GM18502 (cell line): ENCODE measurements around the gene CDH7.

Experiments used
- ATAC-seq: cut with Tn5 transposase; IDR thresholded peaks from one replicate; pipeline ENCODE4 v1.9.1; 2021; ENCODE audit warnings: mild to moderate bottlenecking; ENCODE audit not compliant: unreplicated experiment, poor library complexity

Gene CDH7

DNA sequence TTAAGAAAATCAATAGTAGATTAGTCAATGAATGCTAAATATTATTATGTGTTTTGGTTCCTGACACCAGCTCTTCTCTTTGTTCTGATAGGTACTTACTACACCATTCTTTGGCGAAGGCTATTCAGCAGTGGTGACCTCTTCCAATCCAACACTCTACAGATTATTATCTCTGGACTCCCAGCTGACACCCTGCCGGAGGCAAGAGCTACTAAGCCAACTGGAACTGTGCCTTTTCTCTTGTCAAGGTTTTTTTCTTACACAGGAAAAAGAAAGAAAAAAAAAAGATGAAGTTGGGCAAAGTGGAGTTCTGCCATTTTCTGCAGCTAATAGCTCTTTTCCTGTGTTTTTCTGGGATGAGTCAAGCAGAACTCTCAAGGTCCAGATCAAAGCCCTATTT is 11.7 kb downstream of the CDH7 start:
- no peak for ATAC-seq

DNA sequence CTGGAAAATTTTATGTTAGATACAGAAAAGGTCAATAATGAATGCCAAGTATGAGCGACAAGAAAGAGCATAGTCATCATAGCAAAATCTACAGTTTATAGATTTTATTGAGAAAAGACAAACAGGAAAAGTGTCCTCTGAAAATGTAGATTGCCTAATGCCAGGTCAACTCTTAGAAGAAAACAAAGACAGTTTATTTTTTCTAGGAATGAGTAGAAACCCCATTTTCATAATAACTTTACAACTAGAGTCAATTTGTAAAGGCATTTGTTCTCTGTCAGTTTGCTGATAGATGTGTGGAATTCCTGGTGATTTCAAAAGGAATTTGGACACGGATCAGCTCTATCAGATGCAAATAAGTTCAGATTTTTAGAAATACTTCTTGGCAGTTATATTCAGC is 16.6 kb downstream of the CDH7 start:
- no peak for ATAC-seq

DNA sequence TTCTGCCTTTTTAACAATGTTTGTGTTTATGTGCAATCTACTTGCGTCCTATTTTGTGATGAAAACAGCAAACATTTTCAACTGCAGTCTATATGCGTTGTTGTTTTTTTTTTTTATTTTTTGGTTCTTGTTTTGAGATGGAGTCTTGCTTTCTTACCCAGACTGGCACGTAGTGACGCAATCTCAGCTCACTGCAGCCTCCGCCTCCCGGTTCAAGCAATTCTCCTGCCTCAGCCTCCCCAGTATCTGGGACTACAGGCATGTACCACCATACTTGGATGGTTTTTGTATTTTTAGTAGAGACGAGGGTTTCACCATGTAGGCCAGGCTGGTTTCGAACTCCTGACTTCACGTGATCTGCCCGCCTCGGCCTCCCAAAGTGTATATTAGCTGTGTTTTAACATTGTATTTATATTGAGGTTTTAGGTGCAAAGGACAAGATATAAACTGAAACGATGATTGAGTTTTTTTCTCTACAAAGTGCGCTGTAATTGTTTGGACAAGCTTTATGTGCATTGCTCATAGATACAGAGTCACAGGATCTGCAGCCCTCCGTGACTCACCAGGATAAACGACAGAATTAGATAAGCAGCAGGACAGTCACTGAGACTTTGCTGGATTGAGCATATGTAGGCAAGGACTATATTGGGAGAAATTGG is 17.4 kb downstream of the CDH7 start:
- no peak for ATAC-seq

DNA sequence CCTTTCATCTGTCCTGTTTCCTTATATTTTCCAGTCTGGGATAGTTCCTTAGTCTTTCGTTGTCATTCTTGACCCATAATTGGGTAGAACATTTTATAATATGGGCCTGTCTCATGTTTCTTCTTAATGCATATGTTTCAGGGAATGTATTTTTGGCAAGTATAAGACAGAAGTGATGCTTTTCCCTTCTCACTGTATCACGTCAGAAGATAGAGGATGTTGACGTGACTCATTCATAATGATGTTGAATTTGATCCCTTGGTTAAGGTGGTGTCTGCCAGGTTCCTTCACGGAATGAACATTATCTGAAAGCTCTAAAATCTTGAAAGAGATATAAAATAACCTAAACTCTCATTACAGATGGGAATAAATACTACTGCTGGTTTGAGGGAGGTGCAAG is 18.8 kb downstream of the CDH7 start:
- no peak for ATAC-seq

DNA sequence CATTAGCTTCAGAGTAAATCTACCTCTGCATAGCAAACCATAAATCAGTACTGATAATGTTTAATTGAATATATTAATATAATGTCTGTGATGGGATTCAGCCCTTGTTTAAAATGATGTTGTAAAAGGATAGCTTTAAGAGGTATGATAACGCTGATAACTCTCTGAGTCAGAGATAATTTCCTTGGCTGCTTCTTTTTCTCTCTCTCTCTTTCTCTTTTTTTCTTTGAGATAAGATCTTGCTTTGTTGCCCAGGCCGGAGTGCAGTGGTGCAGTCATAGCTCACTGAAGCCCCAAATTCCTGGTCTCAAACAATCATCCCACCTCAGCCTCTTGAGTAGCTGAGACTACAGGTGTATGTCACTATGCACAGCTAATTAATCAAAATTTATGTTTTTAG is 35.7 kb downstream of the CDH7 start:
- ATAC-seq: no peak

- ATAC-seq: peak; percentile 44
Measured at GRCh38 chr18:65788373-65788772, 37.6 kb downstream of the CDH7 start.

DNA sequence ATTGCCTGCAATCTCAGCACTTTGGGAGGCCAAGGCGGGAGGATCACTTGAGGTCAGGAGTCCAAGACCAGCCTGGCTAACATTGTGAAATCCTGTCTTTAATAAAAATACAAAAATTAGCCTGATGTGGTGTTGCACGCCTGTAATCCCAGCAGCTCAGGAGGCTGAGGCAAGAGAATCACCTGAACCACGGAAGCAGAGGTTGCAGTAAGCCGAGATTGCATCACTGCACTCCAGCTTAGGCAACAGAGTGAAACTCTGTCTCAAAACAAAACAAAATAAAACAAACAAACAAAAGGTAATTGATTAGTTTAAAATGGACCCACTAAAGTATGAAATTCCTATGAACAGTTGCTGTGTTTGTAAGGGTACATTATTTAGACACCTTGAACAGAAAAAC is 39.8 kb downstream of the CDH7 start:
- no peak for ATAC-seq

DNA sequence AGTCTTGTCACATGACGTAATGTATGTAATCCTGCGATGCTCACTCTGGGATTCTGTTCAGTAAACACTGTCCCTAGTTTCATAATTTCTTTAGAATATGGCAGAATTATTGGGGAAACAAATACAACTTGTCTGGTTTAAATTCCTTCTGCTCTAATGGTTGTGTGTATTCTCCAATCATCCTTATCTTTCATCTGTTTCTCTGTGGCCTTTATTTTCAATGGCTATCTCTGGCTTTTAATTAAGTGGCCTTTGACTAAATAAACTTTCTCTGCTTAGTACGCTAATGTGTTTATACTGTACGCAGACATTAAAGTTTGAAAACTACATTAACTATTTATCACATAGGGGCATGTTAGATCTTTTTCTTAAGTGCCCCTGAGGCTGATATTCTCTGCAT is 40.9 kb downstream of the CDH7 start:
- ATAC-seq: no peak

DNA sequence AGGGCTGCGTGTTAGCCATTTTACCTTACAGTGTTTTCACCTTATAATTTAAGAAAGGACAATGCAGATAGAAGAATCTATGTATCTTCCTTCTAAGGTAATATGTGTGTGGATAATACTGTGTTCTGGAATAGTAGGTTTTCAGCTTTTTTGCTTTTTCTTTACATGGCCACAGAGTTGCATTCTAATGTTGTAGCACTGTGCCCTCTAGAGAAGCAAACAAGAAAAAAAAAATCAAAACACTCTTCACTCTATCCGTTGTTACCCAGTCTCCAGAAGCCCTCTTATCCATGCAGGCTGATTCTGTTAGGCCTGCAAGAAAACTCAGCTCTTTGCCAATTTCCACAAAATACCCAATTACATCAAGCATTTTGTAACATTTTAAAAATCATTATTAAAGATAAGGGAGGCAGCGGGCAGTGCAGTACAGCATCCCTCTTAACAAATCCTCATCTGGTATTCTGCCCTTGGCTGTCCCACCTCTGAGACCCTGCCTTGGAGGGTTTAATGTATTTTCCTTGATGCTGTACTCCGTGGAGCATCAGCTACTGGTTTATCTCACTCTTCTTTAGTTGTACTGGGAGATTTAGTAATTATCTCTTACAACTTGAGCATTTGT is 41.8 kb downstream of the CDH7 start:
- no peak for ATAC-seq

GRCh38 chr18:65808759-65809158 is 57.9 kb downstream of the CDH7 start:
- ATAC-seq: no peak

DNA sequence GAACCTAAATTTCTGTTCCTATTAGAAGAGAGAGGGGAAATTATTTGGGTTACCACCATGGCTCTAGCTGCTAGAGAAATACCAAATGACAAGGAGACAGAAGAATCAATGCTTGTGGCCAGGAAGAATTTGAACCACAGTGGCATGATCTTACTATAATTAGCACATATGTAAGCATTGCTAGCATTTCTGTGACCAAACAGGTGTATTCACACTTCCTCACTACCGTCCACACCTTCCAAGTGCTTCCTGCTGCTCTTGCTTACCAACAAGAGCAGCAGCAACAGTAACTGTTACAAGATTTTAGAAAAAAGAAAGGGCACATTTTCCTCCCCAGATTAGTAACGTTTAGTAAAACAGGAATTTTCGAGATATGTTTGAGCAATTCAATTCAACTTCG is 60.5 kb downstream of the CDH7 start:
- ATAC-seq: no peak

DNA sequence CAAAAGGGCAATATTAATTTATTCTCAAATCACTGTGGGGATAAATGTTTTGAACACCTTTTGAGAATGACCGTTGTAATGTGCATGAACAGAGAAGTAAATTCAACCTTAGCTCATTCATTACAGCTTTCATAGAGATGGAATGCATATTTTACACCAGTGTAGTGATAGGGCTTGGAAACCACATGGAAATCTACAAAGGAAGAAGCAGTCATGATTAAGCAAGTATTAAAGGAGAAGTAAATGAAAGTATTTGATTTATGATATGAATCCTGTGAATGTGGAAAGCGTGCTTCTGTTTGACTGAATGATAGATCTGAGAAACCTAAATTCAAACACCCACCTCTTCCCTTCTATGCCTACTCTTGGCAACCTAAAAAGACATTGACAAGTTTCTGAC is 64.7 kb downstream of the CDH7 start:
- no peak for ATAC-seq

GRCh38 chr18:65817178-65817577 is 66.4 kb downstream of the CDH7 start:
- ATAC-seq: no peak

GRCh38 chr18:65821911-65822310 is 71.1 kb downstream of the CDH7 start:
- ATAC-seq: no peak

GRCh38 chr18:65822826-65823225 is 72.0 kb downstream of the CDH7 start:
- no peak for ATAC-seq

- ATAC-seq: no peak
Measured at GRCh38 chr18:65827444-65827843, 76.6 kb downstream of the CDH7 start.

DNA sequence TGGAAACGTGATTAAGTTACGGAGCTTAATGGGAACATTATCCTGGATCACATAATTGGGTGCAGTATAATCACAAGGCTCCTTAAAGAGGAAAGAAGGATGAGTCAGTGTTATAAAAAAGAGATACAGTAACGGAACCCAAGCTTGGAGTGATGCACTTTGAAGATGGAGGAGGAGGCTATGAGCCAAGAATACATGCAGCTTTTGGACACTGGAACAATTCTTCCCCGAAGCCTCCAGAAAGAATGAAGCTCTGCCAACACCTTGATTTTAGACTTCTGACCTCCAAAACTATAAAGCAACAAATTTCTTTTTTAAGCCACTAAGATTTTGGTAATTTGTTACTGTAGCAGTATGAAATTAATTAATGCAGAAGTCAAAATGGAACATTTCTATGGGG is 85.1 kb downstream of the CDH7 start:
- ATAC-seq: no peak

- no peak for ATAC-seq
Measured at GRCh38 chr18:65846107-65846506, 95.3 kb downstream of the CDH7 start.

GRCh38 chr18:65852273-65852672 is 101.5 kb downstream of the CDH7 start:
- ATAC-seq: no peak

GRCh38 chr18:65859075-65859474 is 108.3 kb downstream of the CDH7 start:
- no peak for ATAC-seq

- no peak for ATAC-seq
Measured at GRCh38 chr18:65869527-65869926, 118.7 kb downstream of the CDH7 start.

- ATAC-seq: no peak
Measured at GRCh38 chr18:65876310-65876709, 125.5 kb downstream of the CDH7 start.
